OCI-M2 (cell line): ENCODE measurements around the gene EPSTI1.

ENCODE experiments used
- DNase-seq: peaks from one replicate; lab custom pipeline; 2025; ENCODE audit not compliant: unreplicated experiment; lab: John Stamatoyannopoulos, UW

The EPSTI1 gene

DNA sequence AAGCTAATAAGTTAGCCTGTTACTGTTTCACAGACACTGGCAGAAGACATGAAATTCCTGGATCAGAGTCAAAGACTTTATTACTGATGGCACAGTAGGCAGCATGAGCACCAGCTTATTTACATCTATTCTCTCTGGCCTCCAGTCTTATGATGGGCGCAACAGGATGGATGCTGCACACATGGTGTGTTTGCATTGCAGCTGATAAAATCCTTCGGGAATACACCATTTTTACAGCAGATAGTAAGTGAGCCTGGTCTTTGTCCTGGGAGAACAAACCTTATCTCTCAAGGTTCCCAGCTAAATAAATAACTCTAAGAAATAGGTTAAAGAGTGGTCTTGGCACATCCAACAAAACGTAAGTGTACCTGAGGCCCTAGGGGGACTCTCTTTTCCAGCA is 16.0 kb downstream of the EPSTI1 start:
- DNase-seq: no peak

DNA sequence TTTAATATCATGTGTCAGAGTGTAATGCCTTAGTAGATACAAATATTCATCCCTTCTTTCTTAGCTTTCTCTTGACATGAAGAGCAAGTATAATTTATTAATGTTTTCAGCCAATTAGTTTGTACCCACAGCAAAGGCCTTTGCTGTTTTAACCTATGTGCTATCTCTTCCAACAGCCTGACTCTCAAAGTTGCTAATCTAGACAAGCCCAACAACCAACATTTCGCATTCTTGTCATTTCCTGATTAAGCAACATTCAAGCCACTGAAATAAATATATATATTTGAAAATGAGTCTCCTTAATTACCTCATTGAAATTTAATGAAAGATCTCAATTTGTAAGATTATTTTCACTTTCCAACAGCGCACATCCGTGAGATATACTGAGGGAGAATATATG is 18.5 kb downstream of the EPSTI1 start:
- DNase-seq: no peak

DNA sequence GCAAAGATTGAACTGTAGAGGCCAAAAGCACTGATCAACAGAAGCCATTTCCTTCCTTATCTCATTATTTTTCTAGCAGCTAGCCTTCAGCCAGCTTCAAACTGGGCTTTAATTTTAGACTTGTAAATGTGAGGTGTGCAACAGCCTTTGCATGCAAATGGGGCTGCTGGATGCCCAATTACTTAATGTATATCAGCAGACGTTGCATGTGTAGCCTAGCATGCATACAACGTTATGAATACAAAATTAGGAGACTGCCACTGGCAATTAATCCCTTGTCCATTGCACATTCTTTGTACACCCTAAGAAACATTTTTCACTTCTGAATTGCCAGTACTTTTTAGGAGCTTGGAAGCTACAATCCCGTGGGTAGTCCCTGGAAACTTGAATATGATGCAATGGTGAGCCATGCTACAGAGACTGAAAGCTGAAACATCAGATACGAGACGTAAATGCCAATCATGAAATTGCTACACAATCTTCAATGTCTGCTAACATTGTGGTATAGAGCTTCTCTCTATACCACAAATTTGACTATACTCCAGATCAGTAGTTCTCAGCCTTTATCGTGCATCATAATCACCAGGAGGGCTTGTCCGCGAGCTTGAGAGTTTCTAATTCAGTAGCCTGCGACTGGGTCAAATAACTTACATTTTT is 20.2 kb downstream of the EPSTI1 start:
- DNase-seq: no peak

DNA sequence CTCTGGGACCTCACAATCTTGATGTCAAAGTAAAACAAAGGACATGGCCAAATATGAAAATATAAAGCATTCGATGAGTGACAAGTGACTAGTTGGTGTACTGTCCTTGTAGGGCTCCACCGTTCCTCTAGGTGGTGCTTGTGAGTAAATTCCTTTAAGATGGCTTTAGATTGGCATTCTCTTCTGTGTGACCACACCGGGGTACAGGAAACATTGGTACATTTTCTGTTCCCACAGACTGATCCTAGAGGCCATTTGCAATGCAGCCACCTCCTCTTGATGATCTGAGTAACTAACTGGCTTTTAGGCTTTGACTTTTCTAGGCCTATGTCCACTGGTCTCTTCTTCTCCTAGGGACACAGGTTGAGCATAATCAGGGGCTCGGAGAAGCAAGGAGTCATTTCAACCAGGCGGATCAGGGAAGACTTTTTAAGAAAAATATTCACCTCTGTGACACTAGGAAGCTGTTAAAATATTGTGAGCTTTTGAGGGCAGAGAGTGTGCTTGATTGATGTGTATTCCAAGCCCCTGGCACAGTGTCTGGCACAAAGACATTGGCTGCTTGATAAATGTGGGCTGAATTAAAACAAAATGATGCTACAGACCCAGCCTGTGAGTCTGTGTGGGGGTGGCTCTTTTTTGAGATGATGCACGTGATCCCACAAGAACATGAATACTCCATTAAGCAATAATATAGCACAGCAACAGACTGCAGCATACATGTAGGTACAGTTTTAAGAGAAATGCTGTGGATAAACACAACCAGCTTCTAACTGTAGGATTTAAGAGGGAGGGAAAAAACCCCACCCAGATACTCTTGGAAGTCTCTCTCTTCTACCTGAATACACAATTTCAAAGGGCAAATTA is 21.0 kb downstream of the EPSTI1 start:
- DNase-seq: no peak

DNA sequence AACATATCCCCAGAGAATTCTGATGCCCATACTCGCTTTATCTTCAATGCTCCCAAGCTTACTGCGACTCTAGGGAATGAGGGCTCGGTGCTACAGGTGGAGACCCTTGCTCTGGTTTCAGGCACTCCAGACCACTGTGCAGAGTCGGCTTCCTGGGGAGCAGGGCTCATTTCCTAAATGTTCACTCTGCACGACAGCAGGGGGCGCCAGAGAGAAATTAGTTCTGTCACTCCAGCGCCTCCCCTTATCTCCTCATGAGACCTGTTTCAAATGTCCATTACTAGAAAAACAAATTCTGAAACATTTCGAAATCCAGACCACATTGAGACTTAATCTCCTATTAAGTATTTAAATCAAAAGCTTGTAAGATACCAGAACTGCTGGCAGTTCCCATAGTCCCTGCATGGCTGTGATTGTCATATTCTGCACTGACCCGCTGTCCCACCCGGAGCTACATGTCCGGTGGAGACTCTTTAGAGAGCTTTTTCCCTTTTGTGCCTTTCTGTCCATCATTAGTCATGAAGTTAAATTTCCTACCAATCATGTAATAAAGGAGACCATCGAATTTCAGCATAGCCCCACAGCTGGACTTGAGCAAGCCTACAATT is 22.4 kb downstream of the EPSTI1 start:
- DNase-seq: no peak

DNA sequence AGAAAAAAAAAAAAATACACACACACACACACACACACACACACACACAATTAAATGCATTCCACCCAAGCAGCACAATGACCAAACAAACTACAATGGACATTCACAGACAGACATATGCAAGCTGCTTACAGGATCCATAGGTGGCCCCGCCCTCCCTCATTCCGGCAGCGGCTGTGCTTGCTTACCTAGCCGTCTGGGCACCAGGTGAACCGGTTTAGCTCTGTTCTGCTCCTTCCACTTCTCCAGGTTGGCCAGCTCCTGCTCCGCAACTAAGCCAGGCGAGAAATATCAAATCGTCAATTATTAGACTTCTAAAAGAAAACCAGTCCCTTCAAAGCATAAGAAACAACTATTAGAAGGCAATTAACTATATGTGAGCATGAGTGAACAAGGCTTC is 23.1 kb downstream of the EPSTI1 start:
- DNase-seq: no peak

DNA sequence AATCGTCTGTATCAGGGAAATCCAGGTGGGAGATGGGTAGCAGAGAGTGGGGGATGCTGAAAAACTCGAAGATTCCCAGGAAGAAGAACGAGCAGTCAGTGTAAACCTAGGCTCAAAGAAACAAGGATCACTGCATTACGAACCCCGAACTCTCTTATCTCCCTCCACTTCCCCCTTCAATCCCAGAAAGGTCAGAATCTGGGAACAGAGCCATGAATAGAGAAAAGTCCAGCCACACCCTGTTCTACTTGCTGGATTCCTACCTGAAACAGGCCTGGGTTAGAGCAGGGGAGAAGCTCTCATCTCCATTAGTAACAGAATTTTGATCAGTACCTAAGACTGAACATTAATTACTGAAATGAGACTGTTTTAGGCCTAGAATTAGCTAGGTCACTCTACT is 24.4 kb downstream of the EPSTI1 start:
- no peak for DNase-seq

DNA sequence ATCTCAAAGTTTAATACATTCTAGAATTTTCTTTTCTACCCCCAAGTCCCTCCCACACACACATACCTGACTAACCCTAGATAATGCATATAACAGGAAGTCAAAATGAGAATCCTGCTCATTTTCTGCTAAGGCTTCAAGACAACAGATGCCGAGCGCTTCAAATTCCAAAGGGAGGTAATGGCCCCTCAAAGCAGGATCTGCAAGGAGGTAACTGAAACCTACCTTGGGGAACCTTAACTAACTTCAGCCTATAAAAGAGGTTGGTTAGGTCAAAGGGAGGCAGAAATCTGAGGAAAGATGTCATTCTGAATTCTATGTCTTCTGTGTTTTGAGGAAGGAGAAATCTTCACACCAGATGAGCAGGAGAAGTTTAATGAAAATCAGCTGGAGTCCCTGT is 26.8 kb downstream of the EPSTI1 start:
- no peak for DNase-seq

DNA sequence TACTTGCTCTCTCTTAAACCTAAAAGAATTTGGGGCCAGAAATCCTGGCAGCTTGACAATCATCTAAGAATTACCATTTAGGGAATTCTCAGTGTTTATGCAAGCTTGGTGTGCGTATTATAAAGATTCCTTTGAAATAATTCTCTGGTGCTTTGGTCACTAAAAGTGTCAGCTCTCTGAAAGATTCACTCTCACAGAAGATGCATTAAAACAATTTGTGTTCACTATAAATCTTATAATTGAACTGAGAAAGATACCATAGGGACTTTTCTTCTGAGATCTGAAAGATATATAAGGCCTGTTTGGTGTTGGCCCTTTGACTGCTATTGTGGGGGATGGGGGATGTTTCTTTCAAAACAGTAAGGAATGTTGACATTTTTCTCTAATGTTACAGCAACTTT is 27.3 kb downstream of the EPSTI1 start:
- DNase-seq: no peak

DNA sequence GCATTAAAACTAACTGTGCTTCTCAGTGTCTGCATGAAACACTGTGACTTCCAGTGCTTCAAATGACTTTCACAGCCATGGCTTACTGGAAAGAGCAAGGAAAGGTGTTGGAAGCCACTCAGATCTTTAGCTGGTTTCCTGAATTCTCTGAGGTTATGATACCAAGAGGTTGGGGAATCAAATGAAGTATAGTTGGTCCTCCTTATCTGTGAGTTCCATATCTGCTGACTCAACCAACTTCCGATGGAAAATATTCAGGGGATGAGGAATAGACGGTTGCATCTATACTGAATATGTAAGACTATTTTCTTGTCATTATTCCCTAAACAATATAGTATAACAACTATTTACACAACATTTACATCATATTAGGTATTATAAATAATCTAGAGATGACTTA is 32.4 kb downstream of the EPSTI1 start:
- no peak for DNase-seq

DNA sequence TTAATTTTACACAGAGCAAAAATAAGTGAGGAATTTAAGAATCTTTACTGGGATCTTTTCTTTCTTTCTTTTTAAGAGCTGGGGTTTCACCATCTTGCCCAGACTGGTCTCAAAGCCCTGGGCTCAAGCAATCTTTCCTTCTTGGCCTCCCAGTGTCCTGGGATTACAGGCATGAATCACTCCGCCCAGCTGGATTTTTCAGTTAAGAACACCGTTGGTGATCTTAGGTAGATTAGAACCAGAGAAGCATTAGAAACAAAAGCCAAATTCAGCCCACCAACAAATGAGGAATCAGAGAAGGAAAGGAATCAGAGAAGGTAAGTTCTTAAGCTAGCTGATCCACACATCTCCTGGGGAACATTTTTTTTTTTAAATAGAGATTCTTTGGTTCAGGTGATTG is 34.2 kb downstream of the EPSTI1 start:
- DNase-seq: no peak

DNA sequence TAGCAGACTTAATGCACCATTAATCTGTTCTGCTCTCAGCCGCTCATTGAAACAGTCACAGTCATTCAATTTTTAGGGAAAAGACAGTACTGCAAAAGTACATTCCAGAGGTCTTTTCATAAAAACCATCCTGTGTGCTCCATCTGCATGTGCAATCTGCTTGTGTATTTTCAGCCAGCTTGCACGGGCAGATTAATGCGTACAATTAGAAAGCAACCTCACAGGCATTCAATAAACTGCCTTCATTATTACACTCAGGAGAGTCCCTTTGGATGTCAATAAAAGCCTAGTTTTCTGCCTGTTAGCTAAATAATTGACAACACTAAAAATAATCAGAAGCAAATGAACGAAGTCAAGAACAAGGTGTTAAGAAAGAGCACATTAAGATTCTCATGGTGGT is 41.9 kb downstream of the EPSTI1 start:
- DNase-seq: no peak

DNA sequence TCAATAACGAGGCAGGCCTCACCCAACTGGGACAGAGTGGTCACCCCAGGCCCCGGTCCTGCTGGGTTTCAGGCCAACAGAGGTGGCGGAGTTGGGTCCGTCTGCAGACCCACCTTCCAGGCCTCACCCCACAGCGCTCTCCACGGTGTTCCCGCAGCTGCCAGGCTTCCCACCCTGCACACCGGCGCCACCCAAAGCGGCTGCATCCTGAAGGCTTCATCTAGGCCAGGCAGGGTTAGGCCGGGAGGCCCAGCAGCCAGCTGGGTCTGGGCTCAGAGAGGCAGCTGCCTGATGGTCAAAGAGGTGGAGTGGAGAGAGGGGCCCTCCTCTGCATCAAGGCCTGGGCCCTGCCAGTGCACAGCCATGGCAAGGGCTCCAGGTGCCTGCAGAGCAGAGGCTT is 44.1 kb downstream of the EPSTI1 start:
- no peak for DNase-seq

DNA sequence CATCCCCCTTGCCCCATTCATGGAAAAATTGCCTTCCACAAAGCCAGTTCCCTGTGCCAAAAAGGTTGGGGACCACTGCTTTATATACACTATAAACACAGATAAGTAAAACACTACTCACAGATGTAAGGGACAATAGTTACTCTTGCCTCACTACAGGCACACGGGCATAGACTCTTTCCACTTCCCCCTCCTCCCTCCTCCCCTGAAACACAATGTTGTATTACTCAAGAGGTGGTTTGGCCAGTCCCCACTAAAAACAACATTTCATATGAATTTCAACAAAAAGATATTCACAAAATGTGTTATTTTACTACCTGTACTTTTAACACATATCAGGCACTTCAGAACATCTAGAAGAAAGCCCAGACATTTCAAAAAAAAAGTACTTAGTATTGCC is 45.1 kb downstream of the EPSTI1 start:
- no peak for DNase-seq

DNA sequence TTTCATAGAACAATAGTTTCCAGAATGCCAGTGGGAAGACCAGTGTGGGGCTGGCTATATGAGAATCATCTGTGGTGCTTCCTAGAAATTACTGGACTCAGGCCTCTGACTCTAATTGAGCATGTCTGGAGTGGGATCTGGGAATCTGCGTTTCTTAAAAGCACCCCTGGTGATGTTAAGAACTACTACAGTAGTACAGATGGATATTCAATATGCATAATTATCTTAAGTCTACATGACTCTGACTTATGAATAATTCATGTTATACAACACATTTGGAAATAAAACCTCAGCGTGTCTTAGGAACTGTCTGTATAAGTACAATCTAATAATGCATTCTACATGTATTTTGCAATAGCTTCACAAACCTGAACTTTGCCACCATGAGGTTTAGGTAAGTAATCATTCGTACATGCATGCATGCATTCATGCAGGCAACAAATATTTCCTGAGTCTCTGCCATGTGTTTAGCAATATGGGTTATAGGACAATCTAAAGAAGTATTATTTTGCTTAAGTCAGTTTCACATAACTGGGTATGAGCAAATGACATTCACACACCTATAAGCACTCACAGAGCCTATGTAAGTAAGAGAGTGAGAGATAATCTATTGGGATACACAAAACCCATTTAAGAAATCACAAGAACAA is 62.0 kb downstream of the EPSTI1 start:
- no peak for DNase-seq

DNA sequence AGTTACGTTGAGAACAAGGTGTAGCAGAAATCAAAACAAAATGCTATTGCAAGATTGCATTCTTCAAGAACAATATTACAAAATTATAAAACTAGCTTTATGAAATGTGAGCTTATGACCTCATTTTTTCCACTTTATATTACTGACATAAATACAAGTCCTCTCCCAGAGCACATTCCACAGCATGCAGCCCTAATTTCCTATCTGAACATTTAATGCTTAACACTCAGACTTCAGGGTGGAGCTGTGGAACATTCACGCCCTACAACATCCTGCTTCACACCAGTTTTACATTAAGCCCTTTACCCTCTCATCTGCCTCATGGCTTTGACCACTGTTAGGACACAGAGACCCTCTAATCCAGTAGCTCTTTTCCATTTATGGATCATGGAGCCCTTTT is 65.5 kb downstream of the EPSTI1 start:
- DNase-seq: no peak

DNA sequence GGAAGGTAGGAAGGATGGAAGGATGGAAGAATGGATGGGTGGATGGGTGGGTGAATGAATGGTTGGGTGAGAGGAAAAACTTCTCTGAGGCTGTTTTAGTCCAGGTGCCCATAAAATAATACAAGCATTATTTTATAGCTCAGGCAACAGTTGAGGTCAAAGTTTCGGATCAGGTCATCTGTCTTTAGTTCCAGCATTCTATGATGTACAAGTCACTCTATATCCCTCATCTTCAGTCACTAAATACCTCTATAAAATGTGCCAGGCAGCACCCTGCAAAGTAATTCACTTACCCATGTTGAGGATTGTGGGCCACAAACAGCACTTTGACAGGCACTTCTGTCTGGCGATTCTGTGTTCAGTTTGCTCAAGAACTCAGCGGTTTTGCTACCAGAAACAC is 66.0 kb downstream of the EPSTI1 start:
- DNase-seq: no peak

DNA sequence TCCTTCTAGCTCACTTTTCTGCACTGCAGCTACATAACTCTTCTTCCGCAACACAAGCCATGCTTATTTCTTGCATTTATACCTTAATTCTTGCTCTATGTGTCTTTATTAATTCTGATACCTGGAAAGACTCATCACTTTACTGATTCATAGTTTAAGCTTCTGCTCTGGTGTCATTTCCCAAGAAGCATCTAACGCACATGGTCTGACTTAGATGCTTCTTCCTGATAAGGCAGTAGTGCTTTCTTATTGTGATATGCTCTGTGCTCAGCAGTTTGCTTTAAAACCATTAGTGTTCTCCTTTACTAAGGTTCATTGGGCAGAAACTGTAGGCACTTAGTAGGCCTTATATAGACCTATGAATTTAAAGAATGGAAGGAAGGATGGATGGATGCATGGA is 66.4 kb downstream of the EPSTI1 start:
- DNase-seq: no peak

DNA sequence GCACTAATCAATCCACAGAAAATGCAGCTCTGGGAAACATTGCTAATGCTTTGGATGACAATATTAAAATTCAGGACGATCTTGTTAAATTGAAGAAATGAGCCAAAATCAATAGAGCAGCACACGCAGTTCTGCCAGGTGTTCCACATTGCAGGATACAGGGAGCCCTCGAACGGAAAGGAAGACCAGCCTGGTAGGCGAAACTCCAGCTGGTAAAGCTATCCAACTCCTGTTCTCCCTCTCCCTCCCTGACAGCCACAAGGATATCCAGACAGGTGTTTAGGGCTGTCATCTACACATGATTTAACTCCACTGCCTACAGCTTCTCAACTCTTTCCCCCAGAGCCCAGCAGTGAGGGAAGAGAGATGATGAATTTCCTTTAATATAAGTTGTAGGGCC is 67.7 kb downstream of the EPSTI1 start:
- DNase-seq: no peak

DNA sequence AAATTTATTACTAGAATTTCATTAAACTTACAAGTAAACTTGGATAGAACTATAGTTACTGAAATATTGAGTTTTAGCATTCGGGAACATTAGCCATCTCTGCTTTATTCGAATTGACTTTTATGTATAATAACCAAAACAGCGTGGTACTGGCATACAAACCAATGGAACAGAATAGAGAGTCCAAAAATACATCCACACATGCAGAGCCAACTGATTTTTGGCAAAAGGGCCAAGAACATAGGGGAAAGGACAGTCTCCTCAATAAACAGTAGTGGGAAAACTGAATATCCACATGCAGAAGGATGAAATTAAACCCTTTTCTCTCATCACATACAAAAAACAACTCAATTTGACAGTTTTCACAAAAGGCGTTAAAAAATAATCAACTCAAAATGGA is 84.3 kb downstream of the EPSTI1 start:
- DNase-seq: no peak

DNA sequence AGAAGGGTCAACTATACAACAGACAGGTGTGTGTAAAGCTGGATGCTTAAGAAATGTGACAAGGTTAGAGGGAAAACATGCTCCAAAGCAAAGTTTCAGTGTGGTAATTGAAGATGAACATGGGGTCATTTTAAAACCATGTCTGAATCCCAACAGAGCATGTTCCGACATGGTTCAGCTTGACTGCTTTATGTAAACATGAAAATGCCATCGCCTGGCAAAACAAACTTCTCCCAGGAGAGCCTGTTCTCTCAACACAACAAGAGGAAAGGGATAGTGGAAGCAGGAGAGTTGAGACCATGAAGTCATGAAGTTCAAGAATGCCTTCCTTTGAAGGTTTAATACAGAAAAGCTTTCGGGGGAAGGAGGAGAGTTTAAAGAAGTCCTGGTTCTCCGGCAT is 85.8 kb downstream of the EPSTI1 start:
- no peak for DNase-seq

DNA sequence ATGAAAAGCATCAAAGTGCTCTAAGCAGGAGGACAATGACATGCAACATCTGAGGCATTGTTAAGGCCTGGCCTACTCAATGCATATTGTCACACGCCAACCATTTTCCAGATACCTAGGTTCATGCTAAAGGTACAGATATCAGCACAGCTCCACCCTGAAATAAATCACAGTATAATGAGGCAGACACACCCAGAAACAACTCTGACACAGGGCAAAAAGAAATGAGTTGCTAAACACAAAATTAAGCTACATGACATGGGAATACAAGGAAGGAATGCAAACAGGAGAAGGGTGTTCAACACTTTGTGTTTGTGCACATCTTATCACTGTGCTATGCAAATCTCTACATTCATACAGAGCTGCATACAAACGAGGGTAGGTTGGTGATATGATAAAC is 86.5 kb downstream of the EPSTI1 start:
- DNase-seq: no peak
